Psoas muscle (tissue), 8 donors: ENCODE results near the gene GCK. TPM values are rescaled to one million over a fixed set of nuclear protein-coding genes. Genes with fewer than 3 reads are reported as not detected.

Experiments used
- ATAC-seq, 4 donors: fragments of 200-7000 bp; cut with Tn5 transposase; one replicate each; pipeline ENCODE4 v1.9.1; 2020; ENCODE audit warnings: moderate library complexity in 3 of 4, mild to moderate bottlenecking in 2 of 4
- DNase-seq, 2 donors: peaks; one replicate each; pipeline ENCODE4 v3.0.0-alpha.2; 2020
- H3K27ac ChIP-seq: fragments of 200-600 bp; one replicate; pipeline ENCODE4 v1.8.0; 2022
- H3K27me3 ChIP-seq, 3 donors: fragments of 200-600 bp in 1 of 3; one replicate each; pipeline versions ENCODE4 v1.6.1 to v1.8.0; 2013 to 2022; ENCODE audit warnings: low read length in 2 of 3, mild to moderate bottlenecking in 2 of 3, moderate library complexity in 1 of 3; ENCODE audit not compliant: insufficient read depth in 3 of 3
- H3K36me3 ChIP-seq, 2 donors: fragments of 200-600 bp in 1 of 2; one replicate each; pipeline versions ENCODE4 v1.6.1 to v1.8.0; 2013 to 2022; ENCODE audit warnings: low read depth in 1 of 2, mild to moderate bottlenecking in 1 of 2, moderate library complexity in 1 of 2; ENCODE audit not compliant: insufficient read depth in 1 of 2
- H3K4me1 ChIP-seq: fragments of 200-600 bp; one replicate; pipeline ENCODE4 v1.8.0; 2022
- H3K4me3 ChIP-seq: fragments of 200-600 bp; one replicate; pipeline ENCODE4 v1.8.0; 2022; ENCODE audit warnings: mild to moderate bottlenecking
- H3K9me3 ChIP-seq: fragments of 200-600 bp; one replicate; pipeline ENCODE4 v1.8.0; 2022
- CTCF ChIP-seq: fragments of 200-600 bp; IDR thresholded peaks from one replicate; pipeline ENCODE4 v1.8.0; 2022; ENCODE audit warnings: antibody characterized with exemption
- WGBS, 3 donors: extraction: QIAGEN DNeasy Blood & Tissue Kit; methylation state at CpG; one replicate each; pipeline versions ENCODE4 v1.1.6 to v1.1.7; 2013; 5-methylcytosine and 5-hydroxymethylcytosine counted together
- intact Hi-C, 2 donors: fragments of 100-400 bp; cut with DNase I; formaldehyde crosslinking; loops; one replicate each; pipeline versions ENCODE4 v1.11.0 to v1.14.2; 2022
- polyA plus RNA-seq, 3 donors: library from polyadenylated mRNA; stranded (reverse); fragments of 200-250 nt; gene quantifications; one replicate each; pipeline ENCODE4 v1.2.3, GENCODE V29; 2013
- total RNA-seq, 4 donors: library from RNA; stranded (reverse); fragmentation: NEBNext Ultra II Directional in 2 of 4; extraction: Animal tissue kit (Norgen Biotek cat#: 25700) in 2 of 4; gene quantifications; one replicate each; pipeline versions ENCODE4 v1.2.1 to v1.2.4, GENCODE V29; 2021 to 2023
- donor health status: healthy with polysubstance abuse.
- donor health status: DM: no; HTN: no; CAD: no; lungs with moderate emphysema.
- donor health status: Bipolar disorder and iron deficiency.
- donor health status: healthy.
- donor health status: DM: yes; HTN: yes; CAD: no.
- donor health status: DM: no; HTN: no; CAD: no.
- donor health status: DM: no; HTN: no; CAD: no.
- donor health status: DM: yes; HTN: yes; CAD: no.

GCK gene
- total and polyA plus RNA-seq, 7 donors: 0.07 to 0.11 (median 0.08) TPM; not detected in 4

DNA sequence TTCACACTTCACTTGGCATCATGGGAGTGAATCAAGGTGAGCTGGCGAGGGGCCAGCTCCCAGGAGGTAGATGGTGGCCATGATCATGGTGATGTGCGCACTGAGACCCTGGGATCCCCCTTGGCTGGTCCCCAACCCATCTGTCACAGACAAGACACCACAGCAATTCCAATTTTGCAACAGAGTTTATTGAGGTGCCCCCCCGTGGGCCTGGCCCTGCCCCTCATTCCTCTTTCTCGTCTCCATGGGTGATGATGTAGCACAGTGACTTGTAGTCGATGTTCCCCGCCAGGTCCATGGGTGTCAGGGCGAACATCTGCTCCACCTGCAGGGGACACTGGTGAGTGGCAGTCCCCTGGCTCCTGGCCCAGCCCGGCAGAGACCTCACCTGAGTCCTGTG is 50.5 kb downstream of the GCK start:
- Histone ChIP-seq H3K27ac (no peak overlapping the region), H3K4me3 (no peak overlapping the region), H3K9me3 (no peaks in the 10 kb centered on the region), H3K36me3 (no peaks in the 10 kb centered on the region), H3K4me1 (no peaks in the 10 kb centered on the region), H3K27me3 (no peaks in the 10 kb centered on the region)
- DNase-seq: peak in 1 of 2 donors; percentile 36
- intact Hi-C loops: loop anchor here in 1 of 2 donors (5.0 kb wide), 1 partner anchor 54 kb away; no protein-coding TSS in a partner anchor
- no peak for TF ChIP-seq CTCF
- 77 to 84% (median 78%) methylated on average over 8 of the region's 8 CpGs for WGBS, 3 donors
- no peak for ATAC-seq

GRCh38 chr7:44136731-44137130 is 52.5 kb downstream of the GCK start:
- intact Hi-C loops: loop anchor here in 1 of 2 donors (5.0 kb wide), 1 partner anchor 56 kb away; no protein-coding TSS in a partner anchor
- ATAC-seq (no peak), DNase-seq (no peak)
- Histone ChIP-seq H3K27ac (no peak overlapping the region), H3K36me3 (no peaks in the 10 kb centered on the region), H3K4me1 (peaks cover 8% of the 10 kb centered on the region), H3K9me3 (no peaks in the 10 kb centered on the region), H3K27me3 (no peaks in the 10 kb centered on the region), H3K4me3 (no peak overlapping the region)
- TF ChIP-seq CTCF: no peak
- WGBS, 3 donors: 86 to 89% (median 86%) methylated on average over 5 of the region's 5 CpGs

DNA sequence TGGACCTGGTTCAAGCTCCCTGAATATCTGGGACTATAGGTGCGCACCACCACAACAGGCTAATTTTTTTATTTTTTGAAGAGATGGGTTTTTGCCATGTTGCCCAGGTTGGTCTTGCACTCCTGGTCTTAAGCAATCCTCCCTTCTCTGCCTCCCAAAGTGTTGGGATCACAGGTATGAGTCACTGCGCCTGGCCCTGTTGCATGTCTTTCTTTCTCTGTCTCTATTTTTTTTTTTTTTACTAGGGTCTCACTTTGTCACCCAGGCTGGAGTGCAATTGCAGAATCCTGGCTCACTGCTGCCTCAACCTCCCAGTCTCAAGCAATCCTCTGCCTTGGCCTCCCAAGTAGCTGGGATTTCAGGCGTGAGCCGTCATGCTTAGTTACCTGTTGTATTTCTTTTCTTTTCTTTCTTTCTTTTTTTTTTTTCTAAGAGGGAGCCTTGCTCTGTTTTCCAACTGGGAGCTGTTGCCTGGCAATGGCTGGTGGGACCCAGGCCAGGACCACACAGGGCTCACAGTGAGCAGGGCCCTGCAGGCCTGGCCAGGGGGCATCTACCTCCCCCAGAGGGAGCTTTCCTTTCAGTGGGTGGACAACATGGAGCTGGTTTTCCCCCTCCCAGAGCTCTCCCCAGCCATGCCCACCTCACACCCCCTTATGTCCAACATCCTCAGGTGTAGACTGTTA is 54.2 kb downstream of the GCK start:
- no peak for ATAC-seq
- Histone ChIP-seq H3K4me1 (peaks cover 8% of the 10 kb centered on the region), H3K27ac (no peak overlapping the region), H3K36me3 (no peaks in the 10 kb centered on the region), H3K9me3 (no peaks in the 10 kb centered on the region), H3K4me3 (no peak overlapping the region), H3K27me3 (no peaks in the 10 kb centered on the region)
- intact Hi-C loops: loop anchor here in 1 of 2 donors (5.0 kb wide), 1 partner anchor 57 kb away; no protein-coding TSS in a partner anchor
- 92 to 93% (median 93%) methylated on average over 4 of the region's 4 CpGs for WGBS, 3 donors
- no peak for TF ChIP-seq CTCF
- DNase-seq: peak in 1 of 2 donors; percentile 11

DNA sequence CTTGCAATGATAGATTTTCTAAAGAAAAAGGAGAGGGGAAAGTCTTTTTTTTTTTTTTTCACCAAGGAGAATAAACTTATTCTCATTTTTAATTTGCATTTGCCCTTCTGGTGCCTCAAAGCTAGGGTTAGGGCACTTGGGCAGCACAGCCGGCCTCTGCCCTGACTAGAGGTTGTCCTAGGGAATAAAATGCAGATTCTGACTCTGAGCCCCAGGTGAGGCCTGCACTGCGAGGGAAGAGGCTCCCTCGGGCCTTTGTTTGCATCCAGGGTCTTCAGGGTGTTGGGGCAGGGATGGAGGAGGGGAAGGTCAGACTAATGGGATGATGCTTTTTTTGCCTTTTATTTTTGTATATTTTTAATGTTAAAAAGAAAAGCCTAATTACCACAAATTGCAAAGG is 55.9 kb downstream of the GCK start:
- no peak for DNase-seq
- no peak for TF ChIP-seq CTCF
- no peaks in the 10 kb centered on the region for H3K27me3 ChIP-seq
- intact Hi-C loops: no loop called here
- 81 to 88% (median 83%) methylated on average over 3 of the region's 3 CpGs for WGBS, 3 donors
- no peaks in the 10 kb centered on the region for H3K9me3 ChIP-seq
- no peak for ATAC-seq
- H3K4me3 ChIP-seq: no peak overlapping the region
- no peak overlapping the region for H3K27ac ChIP-seq
- H3K36me3 ChIP-seq: no peaks in the 10 kb centered on the region
- peaks cover 8% of the 10 kb centered on the region for H3K4me1 ChIP-seq
